Panc1 (cell line): ENCODE results near the gene SLC30A4.

Experiments used
- POLR2AphosphoS5 ChIP-seq: IDR thresholded peaks from 2 replicates; pipeline ENCODE4 v1.6.1; 2012; ENCODE audit warnings: mild to moderate bottlenecking, low read depth, low read length, moderate library complexity
- SIN3A ChIP-seq: IDR thresholded peaks from 2 replicates; pipeline ENCODE4 v1.6.1; 2012; ENCODE audit warnings: low read depth, mild to moderate bottlenecking, low read length, moderate library complexity, borderline replicate concordance; ENCODE audit not compliant: insufficient read depth
- TF ChIP-seq, protein P1 (sequence below): fragments of 450-650 bp; IDR thresholded peaks from 2 replicates; pipeline ENCODE4 v1.5.1; 2017; ENCODE audit warnings: mild to moderate bottlenecking

- TF ChIP-seq, protein P1, sequence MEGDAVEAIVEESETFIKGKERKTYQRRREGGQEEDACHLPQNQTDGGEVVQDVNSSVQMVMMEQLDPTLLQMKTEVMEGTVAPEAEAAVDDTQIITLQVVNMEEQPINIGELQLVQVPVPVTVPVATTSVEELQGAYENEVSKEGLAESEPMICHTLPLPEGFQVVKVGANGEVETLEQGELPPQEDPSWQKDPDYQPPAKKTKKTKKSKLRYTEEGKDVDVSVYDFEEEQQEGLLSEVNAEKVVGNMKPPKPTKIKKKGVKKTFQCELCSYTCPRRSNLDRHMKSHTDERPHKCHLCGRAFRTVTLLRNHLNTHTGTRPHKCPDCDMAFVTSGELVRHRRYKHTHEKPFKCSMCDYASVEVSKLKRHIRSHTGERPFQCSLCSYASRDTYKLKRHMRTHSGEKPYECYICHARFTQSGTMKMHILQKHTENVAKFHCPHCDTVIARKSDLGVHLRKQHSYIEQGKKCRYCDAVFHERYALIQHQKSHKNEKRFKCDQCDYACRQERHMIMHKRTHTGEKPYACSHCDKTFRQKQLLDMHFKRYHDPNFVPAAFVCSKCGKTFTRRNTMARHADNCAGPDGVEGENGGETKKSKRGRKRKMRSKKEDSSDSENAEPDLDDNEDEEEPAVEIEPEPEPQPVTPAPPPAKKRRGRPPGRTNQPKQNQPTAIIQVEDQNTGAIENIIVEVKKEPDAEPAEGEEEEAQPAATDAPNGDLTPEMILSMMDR: peak; percentile 100
- peak; percentile 69 for TF ChIP-seq POLR2AphosphoS5
- TF ChIP-seq SIN3A: peak; percentile 64; the same call in 1 of the 2 replicates
These were observed 92.4 kb downstream of the SLC30A4 start for GRCh38 chr15:45429941-45430792.
